GM23248 (cell line): ENCODE measurements around the gene SNX3.

Source experiments
- EZH2 ChIP-seq: fragments of 200-600 bp; sonication (generic); IDR thresholded peaks from 2 replicates; pipeline ENCODE4 v1.6.1; 2018; ENCODE audit warnings: antibody characterized with exemption, mild to moderate bottlenecking; ENCODE audit not compliant: insufficient read depth, poor library complexity, severe bottlenecking
- EZH2phosphoT487 ChIP-seq: fragments of 200-600 bp; sonication (generic); IDR thresholded peaks from 2 replicates; pipeline ENCODE4 v1.6.1; 2018; ENCODE audit warnings: antibody characterized with exemption, moderate library complexity, mild to moderate bottlenecking, low read depth; ENCODE audit not compliant: insufficient read depth

DNA sequence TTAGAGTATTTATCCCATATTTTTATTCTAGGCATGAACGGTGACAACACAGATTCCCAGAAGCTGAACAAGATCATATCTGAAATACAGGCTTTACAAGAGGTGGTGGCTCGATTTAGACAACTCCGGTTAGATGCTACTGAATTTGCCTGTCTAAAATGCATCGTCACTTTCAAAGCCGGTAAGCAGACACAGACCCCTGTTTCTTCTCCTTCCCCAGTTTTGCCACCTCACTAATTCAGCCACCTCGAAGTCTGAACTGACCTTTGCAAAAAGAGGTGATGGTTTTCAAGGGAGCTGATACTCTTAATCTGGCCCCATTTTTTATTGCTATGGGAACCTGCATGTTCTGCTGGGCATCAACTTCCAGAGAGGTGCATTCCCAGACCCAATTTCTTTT lies 80.1 kb downstream of the SNX3 start:
- TF ChIP-seq EZH2phosphoT487 (no peak), EZH2 (no peak)
